GM23338 (cell line): ENCODE measurements around the gene PDGFC. TPM values are rescaled to one million over a fixed set of nuclear protein-coding genes. Genes with fewer than 3 reads are reported as not detected.

Source experiments
- ATAC-seq: fragments of 200-7000 bp; cut with Tn5 transposase; 3 replicates; pipeline ENCODE4 v1.9.1; 2020
- DNase-seq: peaks from one replicate; pipeline ENCODE4 v3.0.0-alpha.2; 2015; ENCODE audit warnings: low spot score
- H2AFZ ChIP-seq: fragments of 200-600 bp; sonication (generic); 2 replicates; pipeline ENCODE4 v1.8.0; 2016; ENCODE audit warnings: antibody characterized with exemption, mild to moderate bottlenecking, moderate library complexity
- H3F3A ChIP-seq: fragments of 200-600 bp; sonication (generic); replicated peaks from 2 replicates; pipeline ENCODE4 v1.8.0; 2017; ENCODE audit warnings: antibody characterized with exemption, mixed run types, low read depth
- H3K27ac ChIP-seq: fragments of 200-600 bp; sonication (generic); 2 replicates; pipeline ENCODE4 v1.6.1; 2016; ENCODE audit warnings: low read depth
- H3K27me3 ChIP-seq: fragments of 200-600 bp; sonication (generic); 2 replicates; pipeline ENCODE4 v1.8.0; 2016; ENCODE audit warnings: mild to moderate bottlenecking, mixed run types, moderate library complexity; ENCODE audit not compliant: insufficient read depth
- H3K36me3 ChIP-seq: fragments of 200-600 bp; sonication (generic); 2 replicates; pipeline ENCODE4 v1.8.0; 2016; ENCODE audit warnings: mild to moderate bottlenecking; ENCODE audit not compliant: insufficient read depth
- H3K4me1 ChIP-seq: fragments of 200-600 bp; sonication (generic); 2 replicates; pipeline ENCODE4 v1.8.0; 2016; ENCODE audit warnings: mild to moderate bottlenecking, moderate library complexity; ENCODE audit not compliant: insufficient read depth
- H3K4me2 ChIP-seq: fragments of 200-600 bp; sonication (generic); 2 replicates; pipeline ENCODE4 v1.7.1; 2017; ENCODE audit warnings: mixed run types
- H3K4me3 ChIP-seq: fragments of 200-600 bp; sonication (generic); 2 replicates; pipeline ENCODE4 v1.6.1; 2016; ENCODE audit warnings: mixed run types
- H3K79me2 ChIP-seq: fragments of 200-600 bp; sonication (generic); replicated peaks from 2 replicates; pipeline ENCODE4 v1.8.0; 2017; ENCODE audit warnings: mild to moderate bottlenecking; ENCODE audit not compliant: insufficient read depth
- H3K9me2 ChIP-seq: fragments of 200-600 bp; sonication (generic); 2 replicates; pipeline ENCODE4 v1.8.0; 2017; ENCODE audit not compliant: insufficient read depth
- H4K20me1 ChIP-seq: fragments of 200-600 bp; sonication (generic); replicated peaks from 2 replicates; pipeline ENCODE4 v1.8.0; 2017; ENCODE audit warnings: mild to moderate bottlenecking; ENCODE audit not compliant: insufficient read depth
- H3K27ac Mint-ChIP-seq: 2 replicates; pipeline ENCODE4 v1.8.0; 2020; ENCODE audit warnings: inconsistent platforms, mild to moderate bottlenecking, moderate library complexity, mixed read lengths
- H3K27me3 Mint-ChIP-seq: 3 replicates; pipeline ENCODE4 v1.8.0; 2022; ENCODE audit warnings: low read depth, mild to moderate bottlenecking, moderate library complexity, mixed read lengths, inconsistent platforms; ENCODE audit not compliant: insufficient read depth, poor library complexity
- H3K36me3 Mint-ChIP-seq: 3 replicates; pipeline ENCODE4 v1.8.0; 2021; ENCODE audit warnings: low read depth, mild to moderate bottlenecking, inconsistent platforms, moderate library complexity, mixed read lengths
- H3K4me1 Mint-ChIP-seq: 3 replicates; pipeline ENCODE4 v1.8.0; 2020; ENCODE audit warnings: mild to moderate bottlenecking, inconsistent platforms, mixed read lengths
- H3K4me3 Mint-ChIP-seq: 3 replicates; pipeline ENCODE4 v1.8.0; 2021; ENCODE audit warnings: moderate library complexity, mild to moderate bottlenecking, inconsistent platforms, mixed read lengths
- H3K9me3 Mint-ChIP-seq: 3 replicates; pipeline ENCODE4 v1.8.0; 2020; ENCODE audit warnings: moderate library complexity, mild to moderate bottlenecking, inconsistent platforms, mixed read lengths
- CREB1 ChIP-seq: fragments of 250-450 bp; sonication (Bioruptor Pico); IDR thresholded peaks from 2 replicates; pipeline ENCODE4 v1.5.0; 2020; ENCODE audit warnings: low read depth, mild to moderate bottlenecking, moderate library complexity
- EZH2 ChIP-seq: fragments of 200-600 bp; sonication (generic); IDR thresholded peaks from one replicate; pipeline ENCODE4 v1.8.0; 2017; ENCODE audit warnings: antibody characterized with exemption, mild to moderate bottlenecking, low read depth; ENCODE audit not compliant: unreplicated experiment
- EZH2phosphoT487 ChIP-seq: fragments of 200-600 bp; sonication (generic); IDR thresholded peaks from one replicate; pipeline ENCODE4 v1.8.1; 2018; ENCODE audit warnings: antibody characterized with exemption; ENCODE audit not compliant: unreplicated experiment
- JUNB ChIP-seq: IDR thresholded peaks from one replicate; pipeline ENCODE4 v1.6.1; 2016; ENCODE audit warnings: antibody characterized with exemption; ENCODE audit not compliant: unreplicated experiment
- NANOG ChIP-seq: IDR thresholded peaks from 2 replicates; pipeline ENCODE4 v1.6.1; 2016; ENCODE audit warnings: antibody characterized with exemption, borderline replicate concordance
- POLR2AphosphoS5 ChIP-seq: IDR thresholded peaks from 2 replicates; pipeline ENCODE4 v1.6.1; 2016; ENCODE audit warnings: antibody characterized with exemption, low read depth
- STAT1 ChIP-seq: IDR thresholded peaks from one replicate; pipeline ENCODE4 v1.6.1; 2016; ENCODE audit warnings: antibody characterized with exemption; ENCODE audit not compliant: unreplicated experiment
- ZNF114 ChIP-seq: fragments of 250-450 bp; sonication (Bioruptor Pico); IDR thresholded peaks from 2 replicates; pipeline ENCODE4 v1.5.0; 2020; ENCODE audit warnings: mild to moderate bottlenecking, moderate library complexity
- ZNF331 ChIP-seq: fragments of 250-450 bp; sonication (Bioruptor Pico); IDR thresholded peaks from 2 replicates; pipeline ENCODE4 v1.5.0; 2020; ENCODE audit warnings: low read depth, mild to moderate bottlenecking, moderate library complexity
- polyA plus RNA-seq: library from polyadenylated mRNA; unstranded; fragments of >200 nt; fragmentation: Nextera tagmentation; extraction: Ambion mirVana; gene quantifications from 2 replicates; pipeline ENCODE4 v1.2.1, GENCODE V29; 2016
- total RNA-seq: library from RNA; depleted of rRNA; stranded (reverse); fragments of >200 nt; shearing (Covaris generic); gene quantifications from 2 replicates; pipeline ENCODE4 v1.2.3, GENCODE V29; 2014
- TF ChIP-seq, protein P1 (sequence below): fragments of 250-450 bp; sonication (Bioruptor Pico); IDR thresholded peaks from 2 replicates; pipeline ENCODE4 v1.5.0; 2020; ENCODE audit warnings: mild to moderate bottlenecking, moderate library complexity
- TF ChIP-seq, protein P2 (sequence below): IDR thresholded peaks from one replicate; pipeline ENCODE4 v1.6.1; 2018; ENCODE audit warnings: antibody characterized with exemption; ENCODE audit not compliant: unreplicated experiment
- TF ChIP-seq, protein P3 (sequence below): IDR thresholded peaks from 2 replicates; pipeline ENCODE4 v1.6.1; 2016; ENCODE audit warnings: antibody characterized with exemption
- TF ChIP-seq, protein P4 (sequence below), 2 experiments: fragments of 200-600 bp in 1 of 2; sonication (generic) in 1 of 2; conservative IDR thresholded peaks; 2 replicates each; pipeline versions ENCODE4 v1.5.1 to v1.6.1; 2016 to 2017; ENCODE audit warnings: antibody characterized with exemption in 2 of 2, low read depth in 2 of 2, mild to moderate bottlenecking in 2 of 2, moderate library complexity in 1 of 2

The PDGFC gene
- total and polyA plus RNA-seq, 2 experiments from 2014 or later = 1.3 to 3.4 TPM

DNA sequence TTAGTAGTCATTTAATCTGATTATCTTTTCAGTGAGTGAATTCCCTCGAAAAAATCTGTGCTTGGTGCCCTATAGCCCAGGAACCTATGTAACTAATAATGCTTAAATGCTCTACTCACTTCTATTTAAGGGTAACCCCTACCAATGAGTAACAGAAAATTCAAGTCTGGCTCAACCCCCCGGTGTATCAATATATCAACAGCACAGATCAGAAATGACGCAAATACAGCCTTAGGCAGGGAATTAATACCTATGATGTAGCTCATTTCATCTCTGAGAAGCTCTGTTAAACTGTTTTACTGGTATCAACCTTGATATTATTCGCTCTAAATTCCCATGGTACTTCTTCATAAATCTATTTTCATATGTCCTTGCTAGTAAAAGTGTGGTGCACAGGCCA is 28.6 kb downstream of the PDGFC start:
- H3K4me1 ChIP-seq = peaks cover 6% of the 10 kb centered on the region; the same call in 1 of the 2 replicates
- no peak overlapping the region for H3K4me3 Mint-ChIP-seq
- H3F3A ChIP-seq = no peaks in the 10 kb centered on the region
- H3K27me3 ChIP-seq = no peaks in the 10 kb centered on the region
- TF ChIP-seq JUNB (no peak), NANOG (no peak), EZH2phosphoT487 (no peak), EZH2 (no peak), STAT1 (no peak), CREB1 (no peak), ZNF331 (no peak), ZNF114 (CRISPR knock-in tag) (no peak), POLR2AphosphoS5 (no peak)
- TF ChIP-seq, protein P1, sequence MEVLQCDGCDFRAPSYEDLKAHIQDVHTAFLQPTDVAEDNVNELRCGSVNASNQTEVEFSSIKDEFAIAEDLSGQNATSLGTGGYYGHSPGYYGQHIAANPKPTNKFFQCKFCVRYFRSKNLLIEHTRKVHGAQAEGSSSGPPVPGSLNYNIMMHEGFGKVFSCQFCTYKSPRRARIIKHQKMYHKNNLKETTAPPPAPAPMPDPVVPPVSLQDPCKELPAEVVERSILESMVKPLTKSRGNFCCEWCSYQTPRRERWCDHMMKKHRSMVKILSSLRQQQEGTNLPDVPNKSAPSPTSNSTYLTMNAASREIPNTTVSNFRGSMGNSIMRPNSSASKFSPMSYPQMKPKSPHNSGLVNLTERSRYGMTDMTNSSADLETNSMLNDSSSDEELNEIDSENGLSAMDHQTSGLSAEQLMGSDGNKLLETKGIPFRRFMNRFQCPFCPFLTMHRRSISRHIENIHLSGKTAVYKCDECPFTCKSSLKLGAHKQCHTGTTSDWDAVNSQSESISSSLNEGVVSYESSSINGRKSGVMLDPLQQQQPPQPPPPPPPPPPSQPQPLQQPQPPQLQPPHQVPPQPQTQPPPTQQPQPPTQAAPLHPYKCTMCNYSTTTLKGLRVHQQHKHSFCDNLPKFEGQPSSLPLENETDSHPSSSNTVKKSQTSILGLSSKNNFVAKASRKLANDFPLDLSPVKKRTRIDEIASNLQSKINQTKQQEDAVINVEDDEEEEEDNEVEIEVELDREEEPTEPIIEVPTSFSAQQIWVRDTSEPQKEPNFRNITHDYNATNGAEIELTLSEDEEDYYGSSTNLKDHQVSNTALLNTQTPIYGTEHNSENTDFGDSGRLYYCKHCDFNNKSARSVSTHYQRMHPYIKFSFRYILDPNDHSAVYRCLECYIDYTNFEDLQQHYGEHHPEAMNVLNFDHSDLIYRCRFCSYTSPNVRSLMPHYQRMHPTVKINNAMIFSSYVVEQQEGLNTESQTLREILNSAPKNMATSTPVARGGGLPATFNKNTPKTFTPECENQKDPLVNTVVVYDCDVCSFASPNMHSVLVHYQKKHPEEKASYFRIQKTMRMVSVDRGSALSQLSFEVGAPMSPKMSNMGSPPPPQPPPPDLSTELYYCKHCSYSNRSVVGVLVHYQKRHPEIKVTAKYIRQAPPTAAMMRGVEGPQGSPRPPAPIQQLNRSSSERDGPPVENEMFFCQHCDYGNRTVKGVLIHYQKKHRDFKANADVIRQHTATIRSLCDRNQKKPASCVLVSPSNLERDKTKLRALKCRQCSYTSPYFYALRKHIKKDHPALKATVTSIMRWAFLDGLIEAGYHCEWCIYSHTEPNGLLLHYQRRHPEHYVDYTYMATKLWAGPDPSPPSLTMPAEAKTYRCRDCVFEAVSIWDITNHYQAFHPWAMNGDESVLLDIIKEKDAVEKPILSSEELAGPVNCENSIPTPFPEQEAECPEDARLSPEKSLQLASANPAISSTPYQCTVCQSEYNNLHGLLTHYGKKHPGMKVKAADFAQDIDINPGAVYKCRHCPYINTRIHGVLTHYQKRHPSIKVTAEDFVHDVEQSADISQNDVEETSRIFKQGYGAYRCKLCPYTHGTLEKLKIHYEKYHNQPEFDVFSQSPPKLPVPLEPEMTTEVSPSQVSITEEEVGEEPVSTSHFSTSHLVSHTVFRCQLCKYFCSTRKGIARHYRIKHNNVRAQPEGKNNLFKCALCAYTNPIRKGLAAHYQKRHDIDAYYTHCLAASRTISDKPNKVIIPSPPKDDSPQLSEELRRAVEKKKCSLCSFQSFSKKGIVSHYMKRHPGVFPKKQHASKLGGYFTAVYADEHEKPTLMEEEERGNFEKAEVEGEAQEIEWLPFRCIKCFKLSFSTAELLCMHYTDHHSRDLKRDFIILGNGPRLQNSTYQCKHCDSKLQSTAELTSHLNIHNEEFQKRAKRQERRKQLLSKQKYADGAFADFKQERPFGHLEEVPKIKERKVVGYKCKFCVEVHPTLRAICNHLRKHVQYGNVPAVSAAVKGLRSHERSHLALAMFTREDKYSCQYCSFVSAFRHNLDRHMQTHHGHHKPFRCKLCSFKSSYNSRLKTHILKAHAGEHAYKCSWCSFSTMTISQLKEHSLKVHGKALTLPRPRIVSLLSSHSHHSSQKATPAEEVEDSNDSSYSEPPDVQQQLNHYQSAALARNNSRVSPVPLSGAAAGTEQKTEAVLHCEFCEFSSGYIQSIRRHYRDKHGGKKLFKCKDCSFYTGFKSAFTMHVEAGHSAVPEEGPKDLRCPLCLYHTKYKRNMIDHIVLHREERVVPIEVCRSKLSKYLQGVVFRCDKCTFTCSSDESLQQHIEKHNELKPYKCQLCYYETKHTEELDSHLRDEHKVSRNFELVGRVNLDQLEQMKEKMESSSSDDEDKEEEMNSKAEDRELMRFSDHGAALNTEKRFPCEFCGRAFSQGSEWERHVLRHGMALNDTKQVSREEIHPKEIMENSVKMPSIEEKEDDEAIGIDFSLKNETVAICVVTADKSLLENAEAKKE (CRISPR knock-in tag) = no peak
- TF ChIP-seq, protein P2, sequence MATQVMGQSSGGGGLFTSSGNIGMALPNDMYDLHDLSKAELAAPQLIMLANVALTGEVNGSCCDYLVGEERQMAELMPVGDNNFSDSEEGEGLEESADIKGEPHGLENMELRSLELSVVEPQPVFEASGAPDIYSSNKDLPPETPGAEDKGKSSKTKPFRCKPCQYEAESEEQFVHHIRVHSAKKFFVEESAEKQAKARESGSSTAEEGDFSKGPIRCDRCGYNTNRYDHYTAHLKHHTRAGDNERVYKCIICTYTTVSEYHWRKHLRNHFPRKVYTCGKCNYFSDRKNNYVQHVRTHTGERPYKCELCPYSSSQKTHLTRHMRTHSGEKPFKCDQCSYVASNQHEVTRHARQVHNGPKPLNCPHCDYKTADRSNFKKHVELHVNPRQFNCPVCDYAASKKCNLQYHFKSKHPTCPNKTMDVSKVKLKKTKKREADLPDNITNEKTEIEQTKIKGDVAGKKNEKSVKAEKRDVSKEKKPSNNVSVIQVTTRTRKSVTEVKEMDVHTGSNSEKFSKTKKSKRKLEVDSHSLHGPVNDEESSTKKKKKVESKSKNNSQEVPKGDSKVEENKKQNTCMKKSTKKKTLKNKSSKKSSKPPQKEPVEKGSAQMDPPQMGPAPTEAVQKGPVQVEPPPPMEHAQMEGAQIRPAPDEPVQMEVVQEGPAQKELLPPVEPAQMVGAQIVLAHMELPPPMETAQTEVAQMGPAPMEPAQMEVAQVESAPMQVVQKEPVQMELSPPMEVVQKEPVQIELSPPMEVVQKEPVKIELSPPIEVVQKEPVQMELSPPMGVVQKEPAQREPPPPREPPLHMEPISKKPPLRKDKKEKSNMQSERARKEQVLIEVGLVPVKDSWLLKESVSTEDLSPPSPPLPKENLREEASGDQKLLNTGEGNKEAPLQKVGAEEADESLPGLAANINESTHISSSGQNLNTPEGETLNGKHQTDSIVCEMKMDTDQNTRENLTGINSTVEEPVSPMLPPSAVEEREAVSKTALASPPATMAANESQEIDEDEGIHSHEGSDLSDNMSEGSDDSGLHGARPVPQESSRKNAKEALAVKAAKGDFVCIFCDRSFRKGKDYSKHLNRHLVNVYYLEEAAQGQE = no peak
- TF ChIP-seq, protein P3, sequence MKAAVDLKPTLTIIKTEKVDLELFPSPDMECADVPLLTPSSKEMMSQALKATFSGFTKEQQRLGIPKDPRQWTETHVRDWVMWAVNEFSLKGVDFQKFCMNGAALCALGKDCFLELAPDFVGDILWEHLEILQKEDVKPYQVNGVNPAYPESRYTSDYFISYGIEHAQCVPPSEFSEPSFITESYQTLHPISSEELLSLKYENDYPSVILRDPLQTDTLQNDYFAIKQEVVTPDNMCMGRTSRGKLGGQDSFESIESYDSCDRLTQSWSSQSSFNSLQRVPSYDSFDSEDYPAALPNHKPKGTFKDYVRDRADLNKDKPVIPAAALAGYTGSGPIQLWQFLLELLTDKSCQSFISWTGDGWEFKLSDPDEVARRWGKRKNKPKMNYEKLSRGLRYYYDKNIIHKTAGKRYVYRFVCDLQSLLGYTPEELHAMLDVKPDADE = no peak
- TF ChIP-seq, protein P4, sequence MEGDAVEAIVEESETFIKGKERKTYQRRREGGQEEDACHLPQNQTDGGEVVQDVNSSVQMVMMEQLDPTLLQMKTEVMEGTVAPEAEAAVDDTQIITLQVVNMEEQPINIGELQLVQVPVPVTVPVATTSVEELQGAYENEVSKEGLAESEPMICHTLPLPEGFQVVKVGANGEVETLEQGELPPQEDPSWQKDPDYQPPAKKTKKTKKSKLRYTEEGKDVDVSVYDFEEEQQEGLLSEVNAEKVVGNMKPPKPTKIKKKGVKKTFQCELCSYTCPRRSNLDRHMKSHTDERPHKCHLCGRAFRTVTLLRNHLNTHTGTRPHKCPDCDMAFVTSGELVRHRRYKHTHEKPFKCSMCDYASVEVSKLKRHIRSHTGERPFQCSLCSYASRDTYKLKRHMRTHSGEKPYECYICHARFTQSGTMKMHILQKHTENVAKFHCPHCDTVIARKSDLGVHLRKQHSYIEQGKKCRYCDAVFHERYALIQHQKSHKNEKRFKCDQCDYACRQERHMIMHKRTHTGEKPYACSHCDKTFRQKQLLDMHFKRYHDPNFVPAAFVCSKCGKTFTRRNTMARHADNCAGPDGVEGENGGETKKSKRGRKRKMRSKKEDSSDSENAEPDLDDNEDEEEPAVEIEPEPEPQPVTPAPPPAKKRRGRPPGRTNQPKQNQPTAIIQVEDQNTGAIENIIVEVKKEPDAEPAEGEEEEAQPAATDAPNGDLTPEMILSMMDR (conservative IDR thresholded peaks at IDR 0.05; ENCODE audit: low read depth in 2 of 2) = no peak
- H3K4me1 Mint-ChIP-seq = peaks cover 20% of the 10 kb centered on the region
- no peak overlapping the region for H3K4me2 ChIP-seq
- H3K27ac Mint-ChIP-seq = no peak overlapping the region
- no peaks in the 10 kb centered on the region for H4K20me1 ChIP-seq
- H3K27me3 Mint-ChIP-seq = no peaks in the 10 kb centered on the region
- no peak overlapping the region for H3K4me3 ChIP-seq
- DNase-seq = no peak
- H3K36me3 ChIP-seq = no peaks in the 10 kb centered on the region
- no peaks in the 10 kb centered on the region for H3K79me2 ChIP-seq
- no peaks in the 10 kb centered on the region for H3K9me2 ChIP-seq
- ATAC-seq = no peak
- no peaks in the 10 kb centered on the region for H3K9me3 Mint-ChIP-seq
- no peak overlapping the region for H2AFZ ChIP-seq
- no peak overlapping the region for H3K27ac ChIP-seq
- no peaks in the 10 kb centered on the region for H3K36me3 Mint-ChIP-seq
